ENCODE data around the gene TNNT3.

Gene TNNT3

GRCh38 chr11:1899090-1899489 lies 20.4 kb upstream of the TNNT3 start:
- no peak for DNase-seq

- DNase-seq: no peak
Observed at GRCh38 chr11:1899686-1900085, 19.8 kb upstream of the TNNT3 start.

GRCh38 chr11:1906181-1906580 lies 13.3 kb upstream of the TNNT3 start:
- DNase-seq: no peak

GRCh38 chr11:1906611-1907423 lies 12.7 kb upstream of the TNNT3 start:
- no peak for DNase-seq

DNA sequence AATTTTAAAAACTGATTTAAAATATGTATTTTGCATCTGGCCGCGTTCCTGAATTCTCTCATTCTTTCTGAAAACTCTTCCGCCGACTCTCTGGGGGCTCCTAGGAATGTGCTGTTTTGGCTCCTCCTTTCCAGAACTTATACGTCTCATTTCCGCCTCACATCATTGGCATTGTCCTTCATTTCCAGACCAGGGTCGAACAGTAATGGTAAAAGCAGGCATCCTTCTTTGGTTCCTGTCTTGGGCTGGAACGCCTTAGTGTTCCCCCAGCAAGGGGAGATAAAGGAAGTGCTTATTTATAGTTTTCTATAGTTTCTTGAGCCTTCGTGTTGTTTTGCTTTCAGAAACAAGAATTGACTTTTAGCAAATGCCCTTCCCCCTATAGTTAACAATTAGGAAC lies 10.9 kb upstream of the TNNT3 start:
- DNase-seq: no peak

DNA sequence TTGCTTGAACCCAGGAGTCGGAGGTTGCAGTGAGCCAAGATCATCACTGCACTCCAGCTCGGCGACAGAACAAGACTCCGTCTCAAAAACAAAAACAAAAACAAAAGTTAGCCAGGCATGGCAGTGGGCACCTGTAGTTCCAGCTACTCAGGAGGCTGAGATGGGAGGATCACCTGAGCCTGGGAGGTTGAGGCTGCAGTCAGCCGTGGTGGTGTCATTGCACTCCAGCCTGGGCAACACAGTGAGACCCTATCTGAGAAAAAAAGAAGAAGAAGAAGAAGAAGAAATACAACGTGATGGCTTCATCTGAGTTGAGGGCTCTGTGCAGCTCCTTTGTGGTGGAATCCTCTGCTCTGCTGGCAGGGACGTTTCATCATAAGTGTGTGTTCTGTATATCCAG lies 10.0 kb upstream of the TNNT3 start:
- DNase-seq: no peak

DNA sequence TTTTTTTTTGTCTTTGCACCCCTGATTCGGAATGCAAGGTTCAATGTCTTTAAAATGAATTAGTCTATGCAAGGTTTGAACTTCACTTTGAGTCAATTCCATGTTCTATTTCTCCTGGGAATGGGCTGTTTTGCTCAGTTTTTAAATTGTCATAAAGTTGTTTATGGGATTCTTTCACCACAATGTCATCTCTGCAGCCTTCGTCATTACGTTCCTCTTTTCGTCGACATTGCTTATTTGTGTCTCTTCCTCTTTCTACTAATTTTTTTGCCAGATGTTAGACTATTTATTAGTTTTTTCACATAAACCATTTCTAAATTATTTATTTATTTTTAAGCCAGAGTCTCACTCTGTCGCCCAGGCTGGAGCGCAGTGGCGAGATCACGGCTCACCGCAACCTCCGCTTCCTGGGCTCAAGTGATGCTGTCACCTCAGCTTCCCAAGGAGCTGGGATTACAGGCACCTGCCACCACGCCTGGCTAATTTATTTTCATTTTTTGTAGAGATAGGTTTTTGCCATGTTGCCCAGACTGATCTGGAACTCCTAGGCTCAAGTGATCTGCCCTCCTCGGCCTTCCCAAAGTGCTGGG lies 7.1 kb upstream of the TNNT3 start:
- no peak for DNase-seq

DNA sequence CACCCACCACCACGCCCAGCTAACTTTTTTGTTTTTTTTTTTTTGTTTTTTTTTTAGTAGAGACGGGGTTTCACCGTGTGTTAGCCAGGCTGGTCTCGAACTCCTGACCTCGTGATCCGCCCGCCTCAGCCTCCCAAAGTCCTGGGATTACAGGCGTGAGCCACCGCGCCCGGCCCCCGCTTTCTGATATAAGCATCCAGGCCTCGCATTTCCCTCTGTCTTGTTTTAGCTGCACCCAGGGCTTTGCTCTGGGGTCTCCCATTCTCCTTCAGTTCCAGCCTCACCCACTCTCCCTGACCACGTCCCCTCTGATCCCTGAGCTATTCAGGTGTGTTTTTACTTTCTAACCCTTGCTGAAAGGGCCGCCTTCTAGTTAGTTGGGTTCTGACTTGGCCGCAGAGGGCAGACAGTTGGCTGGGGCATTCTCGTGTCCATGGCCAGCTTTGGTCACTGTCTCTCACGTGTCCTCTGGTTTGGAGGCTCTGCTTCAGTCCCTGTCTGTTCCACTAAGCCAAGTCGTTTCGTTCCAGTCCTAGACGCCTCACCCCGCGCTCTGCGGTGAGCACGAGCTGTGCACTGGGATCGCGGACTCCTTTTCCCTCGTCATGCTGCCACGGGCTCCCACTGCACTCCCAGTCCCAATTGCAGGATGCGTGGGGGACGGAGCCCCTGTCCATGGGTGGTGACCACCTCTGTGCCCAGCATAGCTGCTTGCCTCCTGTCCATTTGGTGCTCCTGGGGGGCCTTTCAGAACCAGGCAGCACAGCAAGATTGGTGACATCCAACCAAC lies 6.0 kb upstream of the TNNT3 start:
- no peak for DNase-seq

DNA sequence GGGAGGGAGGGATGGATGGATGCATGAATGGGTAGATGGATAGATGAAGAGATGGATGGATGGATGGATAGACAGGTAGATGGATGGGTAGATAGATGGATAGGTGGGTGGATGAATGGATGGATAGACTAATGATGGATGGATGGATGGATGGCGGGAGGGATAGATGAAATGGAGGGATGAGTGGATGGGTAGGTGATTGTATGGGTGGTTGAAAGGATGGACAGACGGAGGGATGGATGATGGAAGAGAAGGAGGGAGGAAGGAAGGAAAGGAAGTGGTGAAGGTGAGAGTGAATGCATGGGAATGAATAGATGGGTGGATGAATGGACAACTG lies 3.7 kb upstream of the TNNT3 start:
- no peak for DNase-seq

- DNase-seq: no peak
Observed at GRCh38 chr11:1916132-1916985, 3.1 kb upstream of the TNNT3 start.

DNA sequence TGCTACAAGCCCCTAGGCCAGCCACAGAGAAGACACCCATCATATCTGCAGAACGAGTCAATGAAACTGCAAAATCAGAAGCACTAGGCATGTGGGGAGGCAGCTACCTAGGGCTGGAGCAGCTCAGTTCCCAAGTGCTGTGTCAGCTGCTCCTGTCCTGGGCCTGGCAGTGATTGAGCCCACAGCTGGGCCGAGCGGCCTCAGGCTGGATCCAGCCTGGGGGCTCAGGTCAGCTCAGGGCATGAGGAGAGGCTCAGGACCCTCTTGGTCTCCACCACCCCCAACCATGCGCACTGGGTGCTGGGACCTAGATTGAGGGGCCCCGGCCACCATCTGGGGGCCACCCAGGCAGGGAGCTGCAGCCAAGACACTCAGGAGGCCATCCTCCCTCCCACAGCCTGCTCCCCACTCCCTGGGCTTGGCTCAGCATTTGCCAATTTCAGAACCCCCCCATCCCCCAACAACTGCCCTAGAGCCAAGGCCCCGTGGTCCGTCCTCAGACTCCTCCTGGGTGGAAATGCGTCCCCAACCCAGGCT lies 2.4 kb upstream of the TNNT3 start:
- no peak for DNase-seq

- no peak for DNase-seq
Observed at GRCh38 chr11:1917523-1918435, 1.7 kb upstream of the TNNT3 start.

- DNase-seq: no peak
Observed at GRCh38 chr11:1918436-1919315, 827 bp upstream of the TNNT3 start.

- no peak for DNase-seq
Observed at GRCh38 chr11:1920128-1920908, 815 bp downstream of the TNNT3 start.

GRCh38 chr11:1920909-1921573 lies 1.5 kb downstream of the TNNT3 start:
- DNase-seq: no peak

DNA sequence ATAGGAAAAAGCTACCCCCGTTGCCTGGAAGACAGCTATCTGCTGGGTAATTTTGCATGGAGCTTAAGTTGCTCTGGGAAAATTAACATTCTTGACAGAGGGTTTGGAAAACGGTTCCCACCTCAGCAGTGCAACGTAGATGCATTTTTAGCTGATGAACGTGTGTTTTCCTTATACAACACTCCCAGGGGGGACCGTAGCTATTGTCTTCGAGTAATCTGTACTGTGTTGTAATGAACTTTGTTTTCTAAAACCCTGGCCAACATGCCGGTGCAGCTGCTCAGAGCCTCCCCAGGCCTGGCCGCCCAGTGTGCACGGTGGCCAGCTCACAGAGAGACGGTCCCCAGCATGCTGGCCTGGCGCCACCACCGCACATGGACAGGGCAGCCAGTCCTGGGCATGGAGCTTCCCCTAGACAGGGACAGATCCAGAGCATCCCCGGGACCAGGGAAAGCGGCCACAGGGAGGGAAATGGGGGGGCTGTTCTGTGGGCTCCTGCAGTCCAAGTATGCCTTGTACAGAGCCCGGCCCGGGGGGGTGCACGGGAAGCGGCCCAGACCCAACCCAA lies 2.2 kb downstream of the TNNT3 start:
- DNase-seq: no peak

- no peak for DNase-seq
Observed at GRCh38 chr11:1922481-1923081, 3.1 kb downstream of the TNNT3 start.

GRCh38 chr11:1923201-1923956 lies 3.9 kb downstream of the TNNT3 start:
- DNase-seq: no peak
